ENCODE measurements around the gene MAP1S.
"Not testable (repeated sequence)": the region's sequence is repeated elsewhere in the genome, so short reads cannot be mapped to it uniquely, and the experiment has no call there.

The MAP1S gene

DNA sequence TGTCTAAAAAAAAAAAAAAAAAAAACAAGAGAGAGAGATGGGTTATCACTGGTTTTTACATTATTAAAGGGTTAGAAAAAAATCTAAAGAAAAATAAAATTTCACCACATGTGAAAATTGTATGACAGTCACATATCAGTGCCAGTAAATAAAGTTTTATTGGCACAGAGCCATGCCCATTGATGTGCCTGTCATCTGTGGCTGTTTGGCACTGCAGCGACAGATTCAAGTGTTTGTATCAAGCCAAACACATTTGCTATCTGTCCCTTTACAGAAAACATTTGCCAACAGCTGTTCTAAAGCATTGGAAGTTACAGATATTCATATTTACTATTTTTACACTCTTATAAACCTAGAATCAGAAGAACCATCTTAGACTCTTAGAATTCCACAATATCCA is 48.3 kb downstream of the MAP1S start:
- no peak for DNase-seq

DNA sequence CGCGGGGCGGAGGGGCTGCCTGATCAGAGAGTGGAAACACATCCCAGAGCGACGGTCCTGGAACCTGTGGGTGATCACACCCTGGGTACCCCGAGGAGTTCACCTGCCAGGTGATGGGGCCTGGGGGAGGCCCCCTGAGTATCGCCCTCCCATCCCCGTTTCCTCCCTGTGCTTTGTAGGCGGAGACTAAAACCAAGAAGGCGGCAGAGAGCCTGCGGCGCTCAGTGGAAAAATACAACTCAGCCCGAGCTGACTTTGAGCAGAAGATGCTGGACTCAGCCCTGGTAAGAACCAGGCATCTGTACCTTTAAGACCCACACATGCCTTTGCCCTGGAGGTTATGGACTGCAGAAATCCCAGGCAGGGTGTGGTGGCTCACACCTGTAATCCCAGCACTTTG is 51.3 kb downstream of the MAP1S start:
- DNase-seq = no peak

DNA sequence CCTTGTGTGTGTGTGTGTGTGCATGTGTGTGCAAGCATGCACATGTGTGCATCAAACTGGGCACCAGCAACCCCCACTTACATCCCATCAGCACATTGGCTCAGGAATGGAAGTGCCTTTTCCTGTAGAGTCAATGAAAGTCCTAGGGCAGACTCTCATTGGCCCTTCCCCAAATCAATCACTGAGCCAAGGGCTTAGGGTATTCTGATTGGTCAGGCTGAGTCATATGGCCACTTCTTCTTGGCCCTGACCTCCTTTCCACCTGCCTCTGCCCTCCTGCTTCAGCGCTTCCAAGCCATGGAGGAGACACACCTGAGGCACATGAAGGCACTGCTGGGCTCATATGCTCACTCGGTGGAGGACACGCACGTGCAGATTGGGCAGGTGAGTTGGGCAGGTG is 52.9 kb downstream of the MAP1S start:
- DNase-seq = peak in 1 of 2 experiments; percentile 28

DNA sequence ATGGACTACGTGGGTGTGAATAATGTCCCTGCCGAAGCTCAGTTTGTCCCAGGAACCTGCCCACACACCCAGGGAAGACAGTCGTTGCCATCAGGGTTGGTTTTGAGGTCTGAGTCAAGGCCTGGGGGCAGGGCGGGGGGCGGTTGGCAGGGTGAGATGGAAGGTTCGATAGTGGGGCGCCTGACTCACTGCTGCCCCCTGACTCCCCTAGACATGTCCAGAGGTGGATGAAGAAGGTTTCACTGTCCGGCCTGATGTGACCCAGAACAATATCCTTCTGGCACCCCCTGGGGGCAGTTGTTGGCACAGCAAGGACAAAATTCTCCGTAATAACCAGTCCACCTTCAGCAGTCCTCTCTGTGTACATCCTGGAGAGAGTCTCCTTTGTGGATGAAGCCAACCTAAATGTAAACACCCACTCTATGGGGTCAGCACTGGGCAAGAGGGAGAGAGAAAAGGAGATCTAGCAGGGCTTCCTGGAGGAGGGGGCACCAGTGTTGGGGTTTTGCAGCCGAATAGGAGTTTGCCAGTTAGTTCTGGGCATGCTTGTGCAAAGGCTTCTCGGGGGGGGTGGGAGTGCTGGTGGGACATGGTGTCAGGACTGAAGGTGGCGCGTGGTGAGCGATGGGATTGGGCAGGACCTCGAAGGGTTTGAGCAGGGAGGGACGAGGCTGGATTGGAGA is 56.1 kb downstream of the MAP1S start:
- peak; percentile 52 to 64 for DNase-seq

DNA sequence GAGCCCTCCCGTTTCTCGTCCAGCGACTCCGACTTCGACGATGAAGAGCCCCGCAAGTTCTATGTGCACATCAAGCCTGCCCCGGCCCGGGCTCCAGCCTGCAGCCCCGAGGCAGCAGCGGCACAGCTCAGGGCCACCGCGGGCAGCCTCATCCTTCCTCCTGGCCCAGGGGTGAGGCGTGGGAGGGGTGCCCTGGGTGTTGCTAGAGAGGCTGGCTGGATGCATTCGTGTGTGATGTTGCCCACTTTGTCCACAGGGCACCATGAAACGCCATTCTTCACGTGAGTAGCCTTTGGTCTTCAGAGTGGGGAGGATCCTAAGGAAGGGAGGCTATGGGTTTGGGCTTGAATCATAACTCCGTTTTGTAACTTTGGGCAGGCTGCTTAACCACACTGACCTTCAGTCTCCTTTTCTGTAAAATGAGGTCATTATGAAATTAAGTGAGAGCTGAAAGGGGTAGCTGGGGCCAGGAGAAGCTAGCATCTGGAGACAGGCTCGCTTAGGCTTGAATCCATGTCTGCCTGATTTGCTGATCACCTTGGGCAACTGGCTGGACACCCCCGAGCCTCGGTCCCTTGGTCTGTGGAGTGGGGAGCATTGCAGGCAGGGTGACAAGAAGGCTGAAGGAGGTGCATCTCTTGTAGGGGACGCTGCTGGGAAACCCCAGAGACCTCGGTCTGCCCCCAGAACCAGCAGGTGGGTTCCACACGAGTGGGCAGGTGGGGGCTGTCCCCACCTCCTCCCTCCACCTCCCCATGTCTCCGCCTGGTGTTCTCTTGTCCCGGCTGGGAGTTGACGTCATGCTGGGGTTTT is 56.9 kb downstream of the MAP1S start:
- no peak for DNase-seq

DNA sequence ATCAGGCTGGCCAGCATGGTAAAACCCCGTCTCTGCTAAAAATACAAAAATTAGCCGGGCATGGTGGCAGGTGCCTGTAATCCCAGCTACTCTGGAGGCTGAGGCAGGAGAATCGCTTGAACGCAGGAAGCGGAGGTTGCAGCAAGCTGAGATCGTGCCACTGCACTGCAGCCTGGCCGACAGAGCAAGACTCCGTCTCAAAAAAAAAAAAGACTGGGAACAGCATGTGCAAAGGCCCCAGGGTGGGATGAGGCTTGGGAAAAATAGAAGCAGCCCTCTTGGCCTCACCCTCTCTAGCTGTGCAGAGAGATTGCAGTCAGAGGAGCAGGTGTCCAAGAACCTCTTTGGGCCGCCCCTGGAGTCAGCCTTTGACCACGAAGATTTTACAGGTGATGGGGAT is 58.6 kb downstream of the MAP1S start:
- not testable (repeated sequence) for DNase-seq

DNA sequence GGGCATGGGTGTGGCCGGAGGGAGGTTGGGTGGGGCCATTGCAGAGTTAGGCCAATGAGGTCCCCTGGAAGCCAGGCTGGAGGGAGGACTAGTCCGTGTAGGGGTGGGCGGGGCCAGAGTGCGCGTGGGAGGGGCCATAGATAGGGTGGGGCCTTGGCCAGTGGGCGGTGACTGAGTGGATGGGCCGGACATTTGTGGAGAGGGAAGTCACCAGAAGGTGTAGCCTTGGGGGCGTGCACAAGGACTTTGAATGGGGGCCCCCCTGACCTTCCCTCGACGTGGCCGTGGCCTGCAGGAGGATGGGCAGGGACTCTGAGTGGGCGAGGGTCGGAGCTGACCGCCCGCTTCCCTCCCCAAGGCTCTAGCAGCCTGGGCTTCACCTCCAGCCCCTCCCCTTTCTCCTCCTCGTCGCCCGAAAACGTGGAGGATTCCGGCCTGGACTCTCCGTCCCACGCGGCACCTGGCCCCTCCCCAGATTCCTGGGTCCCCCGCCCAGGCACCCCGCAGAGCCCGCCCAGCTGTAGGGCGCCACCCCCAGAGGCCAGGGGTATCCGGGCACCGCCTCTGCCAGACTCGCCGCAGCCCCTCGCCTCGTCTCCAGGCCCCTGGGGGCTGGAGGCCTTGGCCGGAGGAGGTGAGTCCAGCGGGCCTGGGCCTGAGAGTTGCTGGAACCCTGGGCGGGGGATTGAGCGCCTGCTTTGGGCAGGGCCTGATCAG is 59.1 kb downstream of the MAP1S start:
- peak; percentile 66 to 67 for DNase-seq

DNA sequence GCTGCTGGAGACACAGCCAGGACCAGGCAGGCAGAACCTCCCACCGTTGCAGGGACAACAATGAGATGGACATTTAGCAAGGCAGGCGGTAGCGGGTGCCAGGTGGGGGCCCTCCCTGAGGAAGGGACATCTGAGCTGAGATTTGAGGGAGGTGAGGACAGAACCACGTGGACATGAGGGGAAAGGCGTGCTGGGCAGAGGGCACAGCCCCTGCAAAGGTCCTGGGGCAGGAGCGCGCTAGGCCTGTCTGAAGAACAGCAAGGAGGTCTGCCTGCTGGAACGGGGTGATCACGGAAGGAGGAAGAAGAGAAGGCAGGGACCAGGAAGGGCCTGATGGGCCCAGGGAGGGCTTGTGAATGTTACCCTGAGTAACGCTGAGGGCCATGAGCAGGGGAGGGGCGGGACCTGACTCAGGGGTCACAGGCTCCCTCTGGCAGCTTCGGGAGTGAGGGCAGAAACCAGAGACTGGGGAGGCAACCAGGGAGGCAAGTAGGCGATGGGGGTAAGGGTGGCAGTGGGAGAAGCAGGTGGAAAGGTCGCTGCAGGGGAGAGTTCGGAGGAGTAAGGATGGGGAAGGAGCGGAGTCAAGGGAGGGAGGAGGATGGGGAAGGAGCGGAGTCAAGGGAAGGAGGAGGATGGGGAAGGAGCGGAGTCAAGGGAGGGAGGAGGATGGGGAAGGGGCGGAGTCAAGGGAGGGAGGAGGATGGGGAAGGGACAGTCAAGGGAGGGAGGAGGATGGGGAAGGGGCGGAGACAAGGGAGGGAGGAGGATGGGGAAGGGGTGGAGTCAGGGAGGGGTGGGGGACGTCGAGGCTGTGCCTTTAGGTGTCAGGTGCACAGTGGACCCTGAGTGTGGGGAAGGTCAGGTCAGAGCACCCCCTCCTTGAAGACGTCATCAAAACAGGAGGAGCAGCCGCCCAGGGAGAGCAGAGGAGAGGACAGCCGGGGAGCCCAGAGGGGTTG is 60.0 kb downstream of the MAP1S start:
- no peak for DNase-seq

DNA sequence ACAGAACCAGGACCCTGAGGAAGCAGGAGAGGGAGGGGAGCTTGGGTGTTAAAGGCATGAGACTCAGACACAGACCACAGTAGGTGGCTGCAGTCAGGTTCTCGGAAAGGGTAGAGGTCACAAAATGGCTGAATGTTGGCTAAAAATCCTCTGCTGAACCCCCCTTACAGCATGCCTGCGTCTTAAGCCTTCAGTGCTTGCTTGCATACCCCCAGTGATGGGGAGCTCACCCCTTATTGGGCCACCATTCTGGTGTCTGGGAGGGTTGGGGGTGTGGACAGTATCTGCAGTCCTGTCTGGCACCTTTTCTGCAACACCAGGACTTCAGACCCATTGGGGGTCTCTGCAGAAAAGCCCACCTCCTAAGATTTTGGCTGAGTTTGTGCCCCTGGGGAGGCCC is 61.5 kb downstream of the MAP1S start:
- DNase-seq = no peak

DNA sequence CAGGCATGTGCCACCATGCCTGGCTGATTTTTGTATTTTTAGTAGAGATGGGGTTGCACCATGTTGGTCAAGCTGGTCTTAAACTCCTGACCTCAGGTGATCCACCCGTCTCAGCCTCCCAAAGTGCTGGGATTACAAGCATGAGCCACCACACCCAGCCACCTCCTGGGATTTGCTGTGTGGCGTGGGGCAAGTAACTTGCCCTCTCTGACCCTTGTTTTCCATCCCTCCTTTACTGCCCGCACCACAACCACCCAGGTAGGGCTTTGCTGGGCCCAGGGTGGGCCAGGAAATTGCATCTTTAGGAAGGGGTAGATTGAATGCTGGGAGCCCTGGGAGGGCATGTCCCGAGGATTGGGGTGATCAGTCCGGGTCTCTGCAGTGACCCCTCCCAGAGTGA is 64.4 kb downstream of the MAP1S start:
- not testable (repeated sequence) for DNase-seq

Data from activated CD4-positive, alpha-beta T cell treated with anti-CD3 and anti-CD28 coated beads, Interleukin-2, amount 50 U/mL, for 48 hours (primary cell).